Measurements from ENCODE around the gene PTCH1. TPM values are rescaled to one million over a fixed set of nuclear protein-coding genes. Genes with fewer than 3 reads are reported as not detected.

Gene PTCH1
- total RNA-seq, 1 experiment from 2014 or later: 15.2 TPM

GRCh38 chr9:95438561-95439357 lies 78.0 kb downstream of the PTCH1 start:
- H3K9me2 ChIP-seq (ENCODE audit: insufficient read depth): no peaks in the 10 kb centered on the region
- H3K36me3 ChIP-seq (ENCODE audit: control insufficient read depth in 1 of 2, insufficient read depth in 2 of 2, low read length in 2 of 2): no peaks in the 10 kb centered on the region
- BruUV-seq (replicated peaks): no TSS peak
- ATAC-seq (no peak), DNase-seq (ENCODE audit: low read depth, low spot score) (no peak)
- POLR2A ChIA-PET: no interaction called here
- H3K27ac ChIP-seq (ENCODE audit: low read depth, low read length): no peak overlapping the region
- H3K9ac ChIP-seq (ENCODE audit: low read length): no peak overlapping the region
- no peaks in the 10 kb centered on the region for H3K79me2 ChIP-seq (ENCODE audit: insufficient read depth, low read length)
- no peak for TF ChIP-seq CTCF (IDR thresholded peaks at IDR 0.05 in 2 of 3, conservative IDR thresholded peaks at IDR 0.05 in 1 of 3; ENCODE audit: borderline replicate concordance in 1 of 3, insufficient read depth in 1 of 3, low read depth in 2 of 3, low read length in 2 of 3)
- TF ChIP-seq FOSL1 (IDR thresholded peaks at IDR 0.05; ENCODE audit: low read depth): no peak
- TF ChIP-seq, protein P1, sequence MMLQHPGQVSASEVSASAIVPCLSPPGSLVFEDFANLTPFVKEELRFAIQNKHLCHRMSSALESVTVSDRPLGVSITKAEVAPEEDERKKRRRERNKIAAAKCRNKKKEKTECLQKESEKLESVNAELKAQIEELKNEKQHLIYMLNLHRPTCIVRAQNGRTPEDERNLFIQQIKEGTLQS (IDR thresholded peaks at IDR 0.05): no peak
- no peak for TF ChIP-seq EGR1 (IDR thresholded peaks at IDR 0.05; ENCODE audit: low read depth)
- RAD21 ChIA-PET (ENCODE audit: low non-redundant PET in 1 of 2, low total read pairs in 2 of 2, uncharacterized antibody in 2 of 2, unreplicated experiment in 2 of 2): no interaction called here
- no peak overlapping the region for H3K4me3 ChIP-seq (replicated peaks in 1 of 2; ENCODE audit: low read depth in 1 of 2, low read length in 2 of 2)
- H3K4me1 ChIP-seq (ENCODE audit: control insufficient read depth in 1 of 2, insufficient read depth in 2 of 2, low read length in 2 of 2): peaks cover 10 to 14% of the 10 kb centered on the region in 2 experiments; a peak in 3 of 4 replicates
- no peaks in the 10 kb centered on the region for H3K9me3 ChIP-seq (ENCODE audit: control insufficient read depth in 1 of 2, insufficient read depth in 1 of 2, low read depth in 1 of 2, low read length in 2 of 2)
- H2AFZ ChIP-seq (ENCODE audit: low read depth, low read length, poor library complexity, severe bottlenecking): no peak overlapping the region
- H4K20me1 ChIP-seq (ENCODE audit: insufficient read depth): no peaks in the 10 kb centered on the region
- no peak overlapping the region for H3K4me2 ChIP-seq (ENCODE audit: low read length)
- intact Hi-C loops (cut with micrococcal nuclease): no loop called here
- H3K27me3 ChIP-seq (ENCODE audit: insufficient read depth, low read length): no peaks in the 10 kb centered on the region
- CTCF ChIA-PET: no interaction called here

DNA sequence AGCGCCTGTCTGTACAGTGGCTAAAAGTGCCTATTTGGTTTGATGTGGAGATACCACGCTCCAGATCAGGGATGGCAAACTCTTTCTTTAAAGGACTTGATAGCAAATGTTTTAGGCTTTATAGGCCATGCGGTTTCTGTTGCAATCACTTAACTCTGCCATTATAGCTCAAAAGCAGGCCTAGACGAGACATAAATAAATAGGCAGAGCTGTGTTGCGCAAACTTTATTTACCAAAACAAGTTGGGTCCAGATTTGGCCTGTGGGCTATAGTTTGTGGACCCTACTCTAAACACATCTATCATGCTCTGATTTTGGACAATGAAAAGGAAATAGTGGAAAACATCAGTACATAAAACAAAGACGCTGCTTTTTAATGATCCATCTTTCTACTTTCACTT lies 79.2 kb downstream of the PTCH1 start:
- no TSS peak for BruUV-seq (replicated peaks)
- peaks cover 10 to 18% of the 10 kb centered on the region in 2 experiments; a peak in 3 of 4 replicates for H3K4me1 ChIP-seq (ENCODE audit: control insufficient read depth in 1 of 2, insufficient read depth in 2 of 2, low read length in 2 of 2)
- ChIA-PET POLR2A (no interaction called here), CTCF (no interaction called here), RAD21 (ENCODE audit: low non-redundant PET in 1 of 2, low total read pairs in 2 of 2, uncharacterized antibody in 2 of 2, unreplicated experiment in 2 of 2) (no interaction called here)
- no peak overlapping the region for H3K4me3 ChIP-seq (replicated peaks in 1 of 2; ENCODE audit: low read depth in 1 of 2, low read length in 2 of 2)
- H3K4me2 ChIP-seq (ENCODE audit: low read length): no peak overlapping the region
- intact Hi-C loops (cut with micrococcal nuclease): no loop called here
- H3K36me3 ChIP-seq (ENCODE audit: control insufficient read depth in 1 of 2, insufficient read depth in 2 of 2, low read length in 2 of 2): no peaks in the 10 kb centered on the region
- H2AFZ ChIP-seq (ENCODE audit: low read depth, low read length, poor library complexity, severe bottlenecking): no peak overlapping the region
- DNase-seq (ENCODE audit: low read depth, low spot score): no peak
- H3K79me2 ChIP-seq (ENCODE audit: insufficient read depth, low read length): no peaks in the 10 kb centered on the region
- no peaks in the 10 kb centered on the region for H3K9me2 ChIP-seq (ENCODE audit: insufficient read depth)
- no peak overlapping the region for H3K9ac ChIP-seq (ENCODE audit: low read length)
- no peaks in the 10 kb centered on the region for H3K9me3 ChIP-seq (ENCODE audit: control insufficient read depth in 1 of 2, insufficient read depth in 1 of 2, low read depth in 1 of 2, low read length in 2 of 2)
- ATAC-seq: no peak
- H4K20me1 ChIP-seq (ENCODE audit: insufficient read depth): no peaks in the 10 kb centered on the region
- no peaks in the 10 kb centered on the region for H3K27me3 ChIP-seq (ENCODE audit: insufficient read depth, low read length)
- no peak overlapping the region for H3K27ac ChIP-seq (ENCODE audit: low read depth, low read length)
- TF ChIP-seq POLR2AphosphoS5 (IDR thresholded peaks at IDR 0.05; ENCODE audit: low read depth, low read length) (no peak), ELF1 (IDR thresholded peaks at IDR 0.05; ENCODE audit: borderline replicate concordance, low read depth) (no peak), CTCF (IDR thresholded peaks at IDR 0.05 in 2 of 3, conservative IDR thresholded peaks at IDR 0.05 in 1 of 3; ENCODE audit: borderline replicate concordance in 1 of 3, insufficient read depth in 1 of 3, low read depth in 2 of 3, low read length in 2 of 3) (no peak), SRF (IDR thresholded peaks at IDR 0.05; ENCODE audit: low read depth) (no peak), YY1 (IDR thresholded peaks at IDR 0.05; ENCODE audit: extremely low read depth, insufficient replicate concordance, low read depth, low read length) (no peak), SIN3A (IDR thresholded peaks at IDR 0.05; ENCODE audit: low read depth) (no peak)
- TF ChIP-seq, protein P2, sequence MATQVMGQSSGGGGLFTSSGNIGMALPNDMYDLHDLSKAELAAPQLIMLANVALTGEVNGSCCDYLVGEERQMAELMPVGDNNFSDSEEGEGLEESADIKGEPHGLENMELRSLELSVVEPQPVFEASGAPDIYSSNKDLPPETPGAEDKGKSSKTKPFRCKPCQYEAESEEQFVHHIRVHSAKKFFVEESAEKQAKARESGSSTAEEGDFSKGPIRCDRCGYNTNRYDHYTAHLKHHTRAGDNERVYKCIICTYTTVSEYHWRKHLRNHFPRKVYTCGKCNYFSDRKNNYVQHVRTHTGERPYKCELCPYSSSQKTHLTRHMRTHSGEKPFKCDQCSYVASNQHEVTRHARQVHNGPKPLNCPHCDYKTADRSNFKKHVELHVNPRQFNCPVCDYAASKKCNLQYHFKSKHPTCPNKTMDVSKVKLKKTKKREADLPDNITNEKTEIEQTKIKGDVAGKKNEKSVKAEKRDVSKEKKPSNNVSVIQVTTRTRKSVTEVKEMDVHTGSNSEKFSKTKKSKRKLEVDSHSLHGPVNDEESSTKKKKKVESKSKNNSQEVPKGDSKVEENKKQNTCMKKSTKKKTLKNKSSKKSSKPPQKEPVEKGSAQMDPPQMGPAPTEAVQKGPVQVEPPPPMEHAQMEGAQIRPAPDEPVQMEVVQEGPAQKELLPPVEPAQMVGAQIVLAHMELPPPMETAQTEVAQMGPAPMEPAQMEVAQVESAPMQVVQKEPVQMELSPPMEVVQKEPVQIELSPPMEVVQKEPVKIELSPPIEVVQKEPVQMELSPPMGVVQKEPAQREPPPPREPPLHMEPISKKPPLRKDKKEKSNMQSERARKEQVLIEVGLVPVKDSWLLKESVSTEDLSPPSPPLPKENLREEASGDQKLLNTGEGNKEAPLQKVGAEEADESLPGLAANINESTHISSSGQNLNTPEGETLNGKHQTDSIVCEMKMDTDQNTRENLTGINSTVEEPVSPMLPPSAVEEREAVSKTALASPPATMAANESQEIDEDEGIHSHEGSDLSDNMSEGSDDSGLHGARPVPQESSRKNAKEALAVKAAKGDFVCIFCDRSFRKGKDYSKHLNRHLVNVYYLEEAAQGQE (IDR thresholded peaks at IDR 0.05; ENCODE audit: low read depth): no peak

Data from HCT116 (cell line).